OCI-LY7 (cell line): ENCODE measurements around the gene LACC1.

ENCODE experiments used
- CTCF ChIP-seq: fragments of 200-600 bp; sonication (generic); conservative IDR thresholded peaks from 2 replicates; pipeline ENCODE4 v1.5.1; 2014; ENCODE audit warnings: mild to moderate bottlenecking, antibody characterized with exemption, low read length, moderate library complexity, mixed read lengths
- EZH2phosphoT487 ChIP-seq: fragments of 200-600 bp; sonication (generic); IDR thresholded peaks from 2 replicates; pipeline ENCODE4 v1.6.1; 2018; ENCODE audit warnings: low read depth, borderline replicate concordance, mild to moderate bottlenecking, mixed run types, antibody characterized with exemption, low read length, moderate library complexity, mixed read lengths

GRCh38 chr13:43879755-43880181 is at the start of gene LACC1:
- TF ChIP-seq CTCF (no peak), EZH2phosphoT487 (no peak)
